Left ventricle myocardium inferior (tissue), 1 donor: ENCODE measurements around the gene SCG5. TPM values are rescaled to one million over a fixed set of nuclear protein-coding genes. Genes with fewer than 3 reads are reported as not detected.

Source experiments
- DNase-seq: peaks from one replicate; pipeline ENCODE4 v3.0.0-alpha.2; 2020
- H3K27ac ChIP-seq: fragments of 200-600 bp; replicated peaks from 2 replicates; pipeline ENCODE4 v1.8.0; 2021
- H3K27me3 ChIP-seq: fragments of 200-600 bp; 2 replicates; pipeline ENCODE4 v1.8.0; 2021; ENCODE audit warnings: low read depth
- H3K36me3 ChIP-seq: fragments of 200-600 bp; 2 replicates; pipeline ENCODE4 v1.8.0; 2021
- H3K4me1 ChIP-seq: fragments of 200-600 bp; 2 replicates; pipeline ENCODE4 v1.8.0; 2021
- H3K4me3 ChIP-seq: fragments of 200-600 bp; 2 replicates; pipeline ENCODE4 v1.8.0; 2021; ENCODE audit warnings: mild to moderate bottlenecking, moderate library complexity
- H3K9me3 ChIP-seq: fragments of 200-600 bp; replicated peaks from 2 replicates; pipeline ENCODE4 v1.8.0; 2021
- intact Hi-C: fragments of 100-400 bp; cut with micrococcal nuclease; formaldehyde crosslinking; loops from one replicate; pipeline ENCODE4 v1.11.0; 2022
- total RNA-seq: library from RNA; stranded (reverse); fragmentation: NEBNext Ultra II Directional; extraction: Animal tissue kit (Norgen Biotek cat#: 25700); gene quantifications from one replicate; pipeline ENCODE4 v1.2.1, GENCODE V29; 2021
- TF ChIP-seq, protein P1 (sequence below): fragments of 200-600 bp; IDR thresholded peaks from 2 replicates; pipeline ENCODE4 v1.8.0; 2021; ENCODE audit warnings: antibody characterized with exemption, mild to moderate bottlenecking, borderline replicate concordance
- donor health status: DM: no; HTN: yes; CAD: no; lungs with severe emphysema.

The SCG5 gene
- total RNA-seq, 1 donor from 2014 or later, result not detected

DNA sequence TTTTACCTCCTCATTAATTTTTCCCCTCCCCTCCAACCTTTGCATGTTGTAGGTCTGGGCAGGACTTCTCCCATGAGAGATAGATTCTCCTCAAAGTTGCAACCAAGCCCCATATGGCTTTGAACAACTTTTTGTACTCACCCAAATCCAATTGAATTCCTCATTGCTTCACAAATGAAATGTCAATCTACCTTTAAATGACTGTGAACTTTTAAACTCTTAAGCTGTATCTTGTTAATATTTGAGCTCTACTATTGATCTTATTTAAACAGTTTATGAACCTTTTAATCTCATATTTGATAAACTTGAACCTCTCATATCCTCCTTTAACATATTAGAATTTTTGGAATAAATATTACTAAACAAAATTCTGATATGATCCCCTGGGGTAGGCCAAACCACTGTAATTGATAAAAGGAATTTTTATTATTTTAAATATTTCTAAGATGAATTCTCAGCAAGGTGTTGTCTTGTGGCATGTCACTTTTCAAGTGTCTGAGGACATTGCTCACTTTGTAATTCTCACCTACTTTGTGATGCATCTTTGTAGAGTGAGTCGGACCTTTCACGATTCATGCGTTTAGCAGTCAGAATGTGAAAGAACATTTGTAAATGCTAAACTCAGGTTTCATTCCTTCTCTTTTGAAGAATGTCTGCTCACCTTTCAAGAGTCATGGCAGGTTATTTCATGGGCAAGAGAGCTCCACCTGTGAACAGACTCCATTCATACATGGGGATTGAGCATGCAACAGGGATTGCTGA is 52.9 kb downstream of the SCG5 start:
- Histone ChIP-seq H3K27me3 (peaks cover 14% of the 10 kb centered on the region), H3K9me3 (no peaks in the 10 kb centered on the region), H3K36me3 (no peaks in the 10 kb centered on the region), H3K4me3 (no peak overlapping the region), H3K27ac (no peak overlapping the region), H3K4me1 (no peaks in the 10 kb centered on the region)
- DNase-seq, result no peak
- TF ChIP-seq, protein P1, sequence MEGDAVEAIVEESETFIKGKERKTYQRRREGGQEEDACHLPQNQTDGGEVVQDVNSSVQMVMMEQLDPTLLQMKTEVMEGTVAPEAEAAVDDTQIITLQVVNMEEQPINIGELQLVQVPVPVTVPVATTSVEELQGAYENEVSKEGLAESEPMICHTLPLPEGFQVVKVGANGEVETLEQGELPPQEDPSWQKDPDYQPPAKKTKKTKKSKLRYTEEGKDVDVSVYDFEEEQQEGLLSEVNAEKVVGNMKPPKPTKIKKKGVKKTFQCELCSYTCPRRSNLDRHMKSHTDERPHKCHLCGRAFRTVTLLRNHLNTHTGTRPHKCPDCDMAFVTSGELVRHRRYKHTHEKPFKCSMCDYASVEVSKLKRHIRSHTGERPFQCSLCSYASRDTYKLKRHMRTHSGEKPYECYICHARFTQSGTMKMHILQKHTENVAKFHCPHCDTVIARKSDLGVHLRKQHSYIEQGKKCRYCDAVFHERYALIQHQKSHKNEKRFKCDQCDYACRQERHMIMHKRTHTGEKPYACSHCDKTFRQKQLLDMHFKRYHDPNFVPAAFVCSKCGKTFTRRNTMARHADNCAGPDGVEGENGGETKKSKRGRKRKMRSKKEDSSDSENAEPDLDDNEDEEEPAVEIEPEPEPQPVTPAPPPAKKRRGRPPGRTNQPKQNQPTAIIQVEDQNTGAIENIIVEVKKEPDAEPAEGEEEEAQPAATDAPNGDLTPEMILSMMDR, result no peak
- intact Hi-C loops, result no loop called here

DNA sequence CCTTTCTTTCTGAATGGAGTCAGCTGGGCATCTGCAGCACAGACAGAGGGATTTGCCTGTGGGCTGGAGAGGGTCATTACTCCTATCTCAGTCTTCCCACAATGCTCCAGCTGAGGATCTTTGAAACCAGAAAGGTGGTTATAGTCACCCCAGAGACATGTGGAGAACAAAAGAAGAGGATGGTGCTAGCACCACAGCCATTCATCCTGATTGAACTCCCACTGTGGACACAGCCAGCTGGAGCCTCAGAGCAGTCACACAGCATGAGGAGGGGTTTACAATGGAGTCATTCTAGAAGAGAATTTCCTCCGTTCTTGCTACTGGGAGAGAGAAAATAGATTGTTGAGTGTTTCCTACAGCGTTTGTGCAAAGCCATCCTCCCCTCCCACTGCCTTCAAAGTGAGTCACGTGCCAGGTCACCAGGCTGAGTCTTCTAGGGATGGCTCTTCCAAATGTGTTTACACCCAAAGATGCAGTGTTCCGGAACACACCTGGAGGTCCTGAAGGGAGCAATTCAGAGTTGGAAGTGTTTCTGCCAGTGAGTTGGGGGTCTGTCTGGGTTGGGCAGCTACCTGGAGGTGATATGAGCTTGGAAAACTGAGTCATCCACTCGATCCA is 57.4 kb downstream of the SCG5 start:
- Histone ChIP-seq H3K9me3 (no peaks in the 10 kb centered on the region), H3K36me3 (no peaks in the 10 kb centered on the region), H3K27ac (no peak overlapping the region), H3K27me3 (peaks cover 28% of the 10 kb centered on the region), H3K4me3 (no peak overlapping the region), H3K4me1 (no peaks in the 10 kb centered on the region)
- intact Hi-C loops, result no loop called here
- TF ChIP-seq, protein P1, result no peak
- DNase-seq, result no peak

DNA sequence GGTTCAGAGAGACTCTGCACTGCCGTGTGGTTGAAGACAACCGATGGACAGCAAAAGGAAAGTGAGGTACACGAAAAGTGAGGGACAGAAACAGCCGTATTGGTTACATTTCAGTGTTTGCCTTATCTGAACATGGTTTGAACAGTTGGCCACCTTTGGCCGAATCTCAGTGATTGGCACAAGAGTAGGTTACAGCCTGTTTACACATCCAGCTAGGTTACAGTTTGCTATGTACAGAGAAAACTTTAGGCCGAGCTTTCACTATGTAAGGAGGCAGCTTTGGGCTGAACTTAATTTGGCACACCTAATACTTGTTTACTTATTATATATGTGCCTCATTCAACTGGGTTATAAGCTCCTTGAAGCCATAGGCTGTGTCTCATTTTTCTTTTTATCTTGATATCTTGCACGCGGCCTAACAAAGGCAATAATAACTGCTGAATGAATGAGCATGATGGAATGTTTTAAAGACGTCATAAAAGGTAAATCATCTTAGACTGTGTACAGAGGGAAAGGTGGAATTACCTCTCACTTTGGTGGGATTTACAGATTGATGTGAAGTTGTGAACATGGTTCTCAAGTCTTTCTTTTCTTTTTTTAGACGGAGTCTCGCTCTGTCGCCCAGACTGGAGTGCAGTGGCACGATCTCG is 59.1 kb downstream of the SCG5 start:
- Histone ChIP-seq H3K9me3 (no peaks in the 10 kb centered on the region), H3K27ac (no peak overlapping the region), H3K4me1 (no peaks in the 10 kb centered on the region), H3K4me3 (no peak overlapping the region), H3K36me3 (no peaks in the 10 kb centered on the region), H3K27me3 (peaks cover 29% of the 10 kb centered on the region)
- TF ChIP-seq, protein P1, result no peak
- intact Hi-C loops, result no loop called here
- no peak for DNase-seq

DNA sequence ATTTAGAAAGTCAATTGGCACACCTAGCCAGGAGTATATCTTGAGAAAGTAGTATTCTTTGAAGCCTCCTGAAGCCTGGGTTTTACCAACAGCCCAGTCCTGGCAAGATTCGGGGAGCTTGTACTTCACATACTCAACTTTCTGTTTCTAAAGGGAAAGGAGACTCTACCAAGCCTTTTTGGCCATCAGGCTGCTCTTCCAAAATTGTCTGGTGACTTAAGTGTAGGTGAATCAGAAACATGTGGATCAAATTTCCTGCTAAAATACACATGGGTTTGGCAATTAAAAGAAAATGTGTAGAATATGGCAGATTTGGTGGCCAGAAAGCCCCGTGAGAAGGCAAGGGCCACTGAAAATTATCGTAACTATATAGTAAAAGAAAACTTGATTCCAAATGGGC is 60.4 kb downstream of the SCG5 start:
- Histone ChIP-seq H3K9me3 (no peaks in the 10 kb centered on the region), H3K4me1 (no peaks in the 10 kb centered on the region), H3K27me3 (peaks cover 32% of the 10 kb centered on the region), H3K27ac (no peak overlapping the region), H3K36me3 (no peaks in the 10 kb centered on the region), H3K4me3 (no peak overlapping the region)
- DNase-seq, result no peak
- intact Hi-C loops, result no loop called here
- TF ChIP-seq, protein P1, result no peak

DNA sequence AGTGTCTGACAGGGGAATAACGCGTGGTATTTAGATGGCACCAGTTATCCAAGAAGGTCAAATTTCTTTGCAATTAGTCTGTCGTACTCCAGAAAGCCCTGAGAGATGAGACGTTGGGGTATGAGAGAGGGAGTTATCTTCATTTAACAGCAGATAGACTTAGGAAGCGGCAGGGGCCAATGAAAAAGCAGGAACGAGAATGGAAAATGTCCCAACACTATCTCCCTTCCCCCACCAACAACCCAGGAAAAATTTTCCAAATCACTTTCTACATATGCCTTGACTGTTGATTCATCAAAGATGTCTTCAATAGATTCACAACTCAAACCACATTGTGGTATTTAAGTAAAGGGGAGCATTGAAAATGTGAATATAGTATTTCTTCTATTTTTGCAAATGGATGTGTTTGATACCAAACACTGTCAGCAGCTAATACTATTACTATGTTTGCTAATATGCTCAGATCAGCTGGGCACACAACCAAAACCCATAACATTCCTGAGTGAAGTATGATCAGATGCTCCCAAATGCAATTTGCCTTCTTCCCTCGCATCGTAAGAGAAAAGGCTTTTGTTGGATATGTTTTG is 63.0 kb downstream of the SCG5 start:
- H3K36me3 ChIP-seq, result no peaks in the 10 kb centered on the region
- DNase-seq, result no peak
- H3K27ac ChIP-seq, result no peak overlapping the region
- TF ChIP-seq, protein P1, result no peak
- H3K4me3 ChIP-seq, result no peak overlapping the region
- H3K4me1 ChIP-seq, result no peaks in the 10 kb centered on the region
- H3K9me3 ChIP-seq, result no peaks in the 10 kb centered on the region
- peaks cover 45% of the 10 kb centered on the region for H3K27me3 ChIP-seq
- intact Hi-C loops, result no loop called here
